ENCODE data around the gene GPBAR1.

The GPBAR1 gene

DNA sequence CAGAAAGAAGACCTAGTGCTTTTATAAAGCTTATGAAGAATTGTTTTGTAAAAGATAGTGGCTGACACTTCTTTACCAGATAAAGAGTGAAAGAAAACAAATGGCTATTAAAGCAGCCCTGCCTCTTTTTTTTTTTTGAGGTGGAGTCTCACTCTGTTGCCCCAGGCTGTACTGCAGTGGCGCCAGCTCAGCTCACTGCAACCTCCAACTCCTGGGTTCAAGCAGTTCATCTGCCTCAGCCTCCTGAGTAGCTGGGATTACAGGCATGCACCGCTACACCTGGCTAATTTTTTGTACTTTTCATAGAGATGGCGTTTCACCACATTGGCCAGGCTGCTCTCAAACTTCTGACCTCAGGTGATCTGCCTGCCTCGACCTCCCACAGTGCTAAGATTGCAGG is 31.0 kb upstream of the GPBAR1 start:
- TF ChIP-seq YY1 (IDR thresholded peaks at IDR 0.05; ENCODE audit: insufficient read depth, insufficient read length) = no peak
- TF ChIP-seq SUZ12 (IDR thresholded peaks at IDR 0.05; ENCODE audit: extremely low read depth, insufficient read depth, insufficient read length) = no peak
- TF ChIP-seq ZNF274 (IDR thresholded peaks at IDR 0.05; ENCODE audit: low read depth, low read length) = no peak
- Histone ChIP-seq H3K9ac (ENCODE audit: insufficient read length, low read depth) (no peak overlapping the region), H3K4me1 (ENCODE audit: insufficient read depth, insufficient read length) (no peaks in the 10 kb centered on the region), H3K27me3 (ENCODE audit: insufficient read depth, insufficient read length) (no peaks in the 10 kb centered on the region), H3K36me3 (ENCODE audit: insufficient read depth, insufficient read length, low read length) (peaks cover 83% of the 10 kb centered on the region), H3K4me3 (ENCODE audit: insufficient read length, low read depth) (no peak overlapping the region), H3K9me3 (ENCODE audit: insufficient read depth, low read length) (no peaks in the 10 kb centered on the region)
- DNase-seq (ENCODE audit: low read depth, low spot score) = no peak

DNA sequence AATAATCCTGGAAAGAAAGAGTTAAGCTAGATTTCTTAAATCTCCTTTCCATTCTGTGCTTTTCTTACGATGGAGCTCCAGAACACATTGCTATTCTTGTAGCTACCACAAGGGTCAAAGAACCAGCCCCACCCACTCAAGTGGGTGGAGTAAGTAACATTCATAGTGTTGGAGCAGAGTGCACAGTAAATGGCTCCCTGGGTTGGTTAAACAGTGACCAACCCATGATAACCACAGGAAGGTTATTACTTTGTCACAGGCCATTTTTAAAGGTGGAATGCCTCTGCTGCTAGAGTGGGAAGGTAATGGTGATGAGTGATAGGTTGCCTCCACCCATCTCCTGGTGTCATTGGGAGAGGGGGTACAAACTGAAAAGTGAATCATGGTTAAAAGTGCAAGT is 29.9 kb upstream of the GPBAR1 start:
- Histone ChIP-seq H3K9ac (ENCODE audit: insufficient read length, low read depth) (no peak overlapping the region), H3K4me1 (ENCODE audit: insufficient read depth, insufficient read length) (no peaks in the 10 kb centered on the region), H3K36me3 (ENCODE audit: insufficient read depth, insufficient read length, low read length) (peaks cover 82% of the 10 kb centered on the region), H3K4me3 (ENCODE audit: insufficient read length, low read depth) (no peak overlapping the region), H3K9me3 (ENCODE audit: insufficient read depth, low read length) (no peaks in the 10 kb centered on the region), H3K27me3 (ENCODE audit: insufficient read depth, insufficient read length) (no peaks in the 10 kb centered on the region)
- DNase-seq (ENCODE audit: low read depth, low spot score) = no peak
- TF ChIP-seq ZNF274 (IDR thresholded peaks at IDR 0.05; ENCODE audit: low read depth, low read length) = no peak
- TF ChIP-seq SUZ12 (IDR thresholded peaks at IDR 0.05; ENCODE audit: extremely low read depth, insufficient read depth, insufficient read length) = no peak
- no peak for TF ChIP-seq YY1 (IDR thresholded peaks at IDR 0.05; ENCODE audit: insufficient read depth, insufficient read length)

DNA sequence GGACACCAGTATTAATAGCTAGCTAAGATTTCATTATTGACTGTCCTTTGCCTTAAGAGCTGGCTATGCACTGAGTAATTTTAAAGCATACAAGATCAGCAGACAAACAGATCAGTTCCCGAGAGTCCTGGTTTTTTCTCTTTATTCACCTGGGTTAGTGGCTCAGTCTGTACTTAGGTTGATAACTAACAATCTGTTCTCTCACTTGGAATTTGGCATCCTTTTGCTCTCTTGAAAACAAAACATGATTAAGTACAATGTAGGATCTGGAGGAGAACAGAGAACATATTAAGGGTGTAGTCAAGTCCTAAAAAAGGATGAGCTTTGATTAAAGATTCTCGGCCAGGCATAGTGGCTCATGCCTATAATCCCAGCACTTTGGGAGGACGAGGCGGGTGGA is 27.3 kb upstream of the GPBAR1 start:
- TF ChIP-seq ZNF274 (IDR thresholded peaks at IDR 0.05; ENCODE audit: low read depth, low read length) (no peak), SUZ12 (IDR thresholded peaks at IDR 0.05; ENCODE audit: extremely low read depth, insufficient read depth, insufficient read length) (no peak), YY1 (IDR thresholded peaks at IDR 0.05; ENCODE audit: insufficient read depth, insufficient read length) (no peak)
- Histone ChIP-seq H3K36me3 (ENCODE audit: insufficient read depth, insufficient read length, low read length) (peaks cover 88% of the 10 kb centered on the region), H3K4me1 (ENCODE audit: insufficient read depth, insufficient read length) (no peaks in the 10 kb centered on the region), H3K9ac (ENCODE audit: insufficient read length, low read depth) (no peak overlapping the region), H3K27me3 (ENCODE audit: insufficient read depth, insufficient read length) (no peaks in the 10 kb centered on the region), H3K9me3 (ENCODE audit: insufficient read depth, low read length) (no peaks in the 10 kb centered on the region), H3K4me3 (ENCODE audit: insufficient read length, low read depth) (no peak overlapping the region)
- no peak for DNase-seq (ENCODE audit: low read depth, low spot score)

DNA sequence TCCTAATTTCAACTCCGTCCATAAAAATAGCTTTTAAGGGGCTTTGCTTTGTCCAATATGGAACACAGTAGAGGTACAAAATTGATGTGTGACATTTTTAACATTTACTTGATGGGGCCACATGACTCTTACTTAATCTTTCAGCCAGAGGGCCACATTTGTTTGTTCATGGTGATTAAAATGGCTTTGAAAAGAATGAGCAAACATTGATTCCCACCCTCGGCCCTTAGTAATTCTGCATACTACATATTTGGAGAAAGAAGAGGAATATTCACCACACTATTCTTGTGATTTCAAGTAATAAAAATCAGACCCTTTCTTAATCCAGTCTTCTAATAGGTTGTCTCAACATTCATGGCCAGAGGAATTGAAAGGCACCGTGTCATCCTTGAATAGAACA is 26.3 kb upstream of the GPBAR1 start:
- peaks cover 92% of the 10 kb centered on the region for H3K36me3 ChIP-seq (ENCODE audit: insufficient read depth, insufficient read length, low read length)

DNA sequence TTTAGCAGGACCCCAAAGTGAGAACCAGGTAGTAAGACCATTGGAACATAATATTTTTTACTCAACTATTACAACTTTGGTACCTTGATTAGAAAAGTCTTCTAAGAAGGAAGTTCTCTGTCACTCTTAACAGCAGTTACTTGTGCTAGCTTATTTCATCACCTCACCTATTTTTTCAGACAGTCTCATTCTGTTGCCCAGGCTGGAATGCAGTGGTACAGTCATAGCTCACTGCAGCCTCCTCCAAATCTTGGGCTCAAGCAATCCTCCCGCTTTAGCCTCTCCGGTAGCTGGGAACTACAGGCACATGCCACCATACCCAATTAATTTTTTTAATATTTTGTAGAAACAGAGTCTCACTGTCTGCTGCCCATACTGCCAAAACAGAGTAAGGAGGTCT is 25.8 kb upstream of the GPBAR1 start:
- no peaks in the 10 kb centered on the region for H3K9me3 ChIP-seq (ENCODE audit: insufficient read depth, low read length)
- DNase-seq (ENCODE audit: low read depth, low spot score) = no peak
- H3K9ac ChIP-seq (ENCODE audit: insufficient read length, low read depth) = no peak overlapping the region
- no peaks in the 10 kb centered on the region for H3K27me3 ChIP-seq (ENCODE audit: insufficient read depth, insufficient read length)
- H3K4me1 ChIP-seq (ENCODE audit: insufficient read depth, insufficient read length) = no peaks in the 10 kb centered on the region
- peaks cover 87% of the 10 kb centered on the region for H3K36me3 ChIP-seq (ENCODE audit: insufficient read depth, insufficient read length, low read length)
- H3K4me3 ChIP-seq (ENCODE audit: insufficient read length, low read depth) = no peak overlapping the region
- no peak for TF ChIP-seq SUZ12 (IDR thresholded peaks at IDR 0.05; ENCODE audit: extremely low read depth, insufficient read depth, insufficient read length)
- no peak for TF ChIP-seq YY1 (IDR thresholded peaks at IDR 0.05; ENCODE audit: insufficient read depth, insufficient read length)
- TF ChIP-seq ZNF274 (IDR thresholded peaks at IDR 0.05; ENCODE audit: low read depth, low read length) = no peak

More for the DNA sequence above, 26.3 kb upstream of the GPBAR1 start:
- no peaks in the 10 kb centered on the region for H3K9me3 ChIP-seq (ENCODE audit: insufficient read depth, low read length)
- no peaks in the 10 kb centered on the region for H3K27me3 ChIP-seq (ENCODE audit: insufficient read depth, insufficient read length)
- no peaks in the 10 kb centered on the region for H3K4me1 ChIP-seq (ENCODE audit: insufficient read depth, insufficient read length)
- H3K4me3 ChIP-seq (ENCODE audit: insufficient read length, low read depth) = no peak overlapping the region
- DNase-seq (ENCODE audit: low read depth, low spot score) = no peak
- H3K9ac ChIP-seq (ENCODE audit: insufficient read length, low read depth) = no peak overlapping the region
- TF ChIP-seq ZNF274 (IDR thresholded peaks at IDR 0.05; ENCODE audit: low read depth, low read length) (no peak), YY1 (IDR thresholded peaks at IDR 0.05; ENCODE audit: insufficient read depth, insufficient read length) (no peak), SUZ12 (IDR thresholded peaks at IDR 0.05; ENCODE audit: extremely low read depth, insufficient read depth, insufficient read length) (no peak)

DNA sequence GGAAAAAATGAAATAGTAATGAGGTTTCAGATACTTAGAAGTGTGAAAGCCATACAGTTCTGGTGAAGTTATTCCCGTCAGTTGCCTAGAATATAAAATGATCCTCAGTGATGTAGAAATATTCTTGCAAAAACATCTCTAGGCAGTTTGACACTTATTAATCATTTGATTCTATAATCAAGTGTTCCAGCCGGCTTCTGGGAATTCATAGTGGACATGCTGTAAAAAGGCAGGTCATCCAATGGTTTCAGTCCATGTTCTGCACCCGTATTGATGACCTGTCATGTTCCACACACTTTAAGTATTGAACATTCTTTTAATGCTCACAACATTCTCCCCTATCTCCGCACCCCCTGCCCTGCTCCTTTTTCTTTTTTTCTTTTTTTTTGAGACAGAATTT is 24.0 kb upstream of the GPBAR1 start:
- peaks cover 86% of the 10 kb centered on the region for H3K36me3 ChIP-seq (ENCODE audit: insufficient read depth, insufficient read length, low read length)

DNA sequence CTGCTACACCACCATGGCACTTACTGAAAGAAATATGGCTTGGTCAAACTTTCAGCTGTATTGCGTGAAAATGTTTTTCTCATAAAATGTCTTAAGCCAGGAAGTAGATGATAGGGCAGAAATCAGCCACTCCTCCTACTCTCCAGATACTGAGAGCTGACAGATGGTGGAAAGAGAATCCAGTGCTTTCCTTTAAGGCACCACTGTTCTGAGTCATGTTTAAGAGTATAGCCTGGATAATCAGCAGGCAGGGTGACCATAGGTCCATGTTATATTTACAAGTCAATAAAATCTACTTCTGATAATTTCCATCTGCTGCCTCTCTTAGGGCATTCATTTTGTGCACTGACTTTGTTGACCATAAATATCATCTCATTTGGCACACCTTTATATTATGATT is 21.9 kb upstream of the GPBAR1 start:
- Histone ChIP-seq H3K36me3 (ENCODE audit: insufficient read depth, insufficient read length, low read length) (peaks cover 88% of the 10 kb centered on the region), H3K9me3 (ENCODE audit: insufficient read depth, low read length) (no peaks in the 10 kb centered on the region), H3K4me3 (ENCODE audit: insufficient read length, low read depth) (no peak overlapping the region), H3K9ac (ENCODE audit: insufficient read length, low read depth) (no peak overlapping the region), H3K4me1 (ENCODE audit: insufficient read depth, insufficient read length) (no peaks in the 10 kb centered on the region), H3K27me3 (ENCODE audit: insufficient read depth, insufficient read length) (no peaks in the 10 kb centered on the region)
- no peak for TF ChIP-seq YY1 (IDR thresholded peaks at IDR 0.05; ENCODE audit: insufficient read depth, insufficient read length)
- TF ChIP-seq SUZ12 (IDR thresholded peaks at IDR 0.05; ENCODE audit: extremely low read depth, insufficient read depth, insufficient read length) = no peak
- no peak for TF ChIP-seq ZNF274 (IDR thresholded peaks at IDR 0.05; ENCODE audit: low read depth, low read length)
- DNase-seq (ENCODE audit: low read depth, low spot score) = no peak

More for the DNA sequence above, 24.0 kb upstream of the GPBAR1 start:
- Histone ChIP-seq H3K9ac (ENCODE audit: insufficient read length, low read depth) (no peak overlapping the region), H3K4me1 (ENCODE audit: insufficient read depth, insufficient read length) (no peaks in the 10 kb centered on the region), H3K27me3 (ENCODE audit: insufficient read depth, insufficient read length) (no peaks in the 10 kb centered on the region), H3K4me3 (ENCODE audit: insufficient read length, low read depth) (no peak overlapping the region), H3K9me3 (ENCODE audit: insufficient read depth, low read length) (no peaks in the 10 kb centered on the region)
- no peak for DNase-seq (ENCODE audit: low read depth, low spot score)
- TF ChIP-seq SUZ12 (IDR thresholded peaks at IDR 0.05; ENCODE audit: extremely low read depth, insufficient read depth, insufficient read length) (no peak), YY1 (IDR thresholded peaks at IDR 0.05; ENCODE audit: insufficient read depth, insufficient read length) (no peak), ZNF274 (IDR thresholded peaks at IDR 0.05; ENCODE audit: low read depth, low read length) (no peak)
